Esophagus muscularis mucosa (tissue), 4 donors: ENCODE measurements around the gene SHISA4. TPM values are rescaled to one million over a fixed set of nuclear protein-coding genes. Genes with fewer than 3 reads are reported as not detected.
A peak's percentile ranks its signal among the peaks of the same experiment; 100 is the strongest.

ENCODE experiments used
- DNase-seq: peaks from one replicate; pipeline ENCODE4 v3.0.0-alpha.2; 2017; ENCODE audit errors: extremely low spot score
- H3K27ac ChIP-seq, 4 donors: fragments of 200-600 bp; sonication (generic); replicated peaks in 1 of 4; 1 replicate in 3 of 4; 2 replicates in 1 of 4; pipeline ENCODE4 v1.5.1; 2016 to 2019; ENCODE audit warnings: mild to moderate bottlenecking in 1 of 4
- H3K27me3 ChIP-seq, 4 donors: fragments of 200-600 bp; sonication (generic); one replicate each; pipeline versions ENCODE4 v1.5.1 to v1.6.0; 2016 to 2019
- H3K36me3 ChIP-seq, 4 donors: fragments of 200-600 bp; sonication (generic); one replicate each; pipeline ENCODE4 v1.5.1; 2016 to 2019
- H3K4me1 ChIP-seq, 4 donors: fragments of 200-600 bp; sonication (generic); one replicate each; pipeline ENCODE4 v1.5.1; 2016 to 2019
- H3K4me3 ChIP-seq, 4 donors: fragments of 200-600 bp; sonication (generic); 1 replicate in 2 of 4; 2 replicates in 2 of 4; pipeline ENCODE4 v1.5.1; 2016 to 2019; ENCODE audit warnings: mild to moderate bottlenecking in 4 of 4, moderate library complexity in 1 of 4
- H3K9me3 ChIP-seq, 4 donors: fragments of 200-600 bp; sonication (generic); 1 replicate in 3 of 4; 2 replicates in 1 of 4; pipeline ENCODE4 v1.5.1; 2016 to 2019
- EP300 ChIP-seq: sonication (generic); formaldehyde crosslinking; IDR thresholded peaks from one replicate; pipeline ENCODE4 v1.6.1; 2017; ENCODE audit warnings: antibody characterized with exemption
- POLR2A ChIP-seq: fragments of 450-650 bp; IDR thresholded peaks from one replicate; pipeline ENCODE4 v1.6.1; 2017; ENCODE audit warnings: antibody characterized with exemption, moderate library complexity, mild to moderate bottlenecking, low read depth
- POLR2AphosphoS5 ChIP-seq, 2 donors: sonication (generic); formaldehyde crosslinking; IDR thresholded peaks; one replicate each; pipeline ENCODE4 v1.6.1; 2017; ENCODE audit warnings: antibody characterized with exemption in 2 of 2
- WGBS: methylation state at CpG from one replicate; pipeline ENCODE4 v1.1.5; 2018; 5-methylcytosine and 5-hydroxymethylcytosine counted together
- intact Hi-C: fragments of 100-400 bp; cut with DNase I; formaldehyde crosslinking; loops from one replicate; pipeline ENCODE4 v1.15.1; 2023
- total RNA-seq, 4 donors: library from RNA; depleted of rRNA; stranded (reverse); fragments of >200 nt; gene quantifications; one replicate each; pipeline versions ENCODE4 v1.1.0 to v1.2.1, GENCODE V29; 2016
- TF ChIP-seq, protein P1 (sequence below), 3 experiments: fragments of 200-600 bp in 2 of 3; fragments of 450-650 bp in 1 of 3; sonication (generic) in 2 of 3; IDR thresholded peaks; one replicate each; pipeline ENCODE4 v1.5.1; 2017 to 2019; ENCODE audit warnings: antibody characterized with exemption in 3 of 3, mild to moderate bottlenecking in 2 of 3, moderate library complexity in 1 of 3

Gene SHISA4
- total RNA-seq, 4 donors from 2014 or later: 20.3 to 31.0 (median 28.5) TPM

DNA sequence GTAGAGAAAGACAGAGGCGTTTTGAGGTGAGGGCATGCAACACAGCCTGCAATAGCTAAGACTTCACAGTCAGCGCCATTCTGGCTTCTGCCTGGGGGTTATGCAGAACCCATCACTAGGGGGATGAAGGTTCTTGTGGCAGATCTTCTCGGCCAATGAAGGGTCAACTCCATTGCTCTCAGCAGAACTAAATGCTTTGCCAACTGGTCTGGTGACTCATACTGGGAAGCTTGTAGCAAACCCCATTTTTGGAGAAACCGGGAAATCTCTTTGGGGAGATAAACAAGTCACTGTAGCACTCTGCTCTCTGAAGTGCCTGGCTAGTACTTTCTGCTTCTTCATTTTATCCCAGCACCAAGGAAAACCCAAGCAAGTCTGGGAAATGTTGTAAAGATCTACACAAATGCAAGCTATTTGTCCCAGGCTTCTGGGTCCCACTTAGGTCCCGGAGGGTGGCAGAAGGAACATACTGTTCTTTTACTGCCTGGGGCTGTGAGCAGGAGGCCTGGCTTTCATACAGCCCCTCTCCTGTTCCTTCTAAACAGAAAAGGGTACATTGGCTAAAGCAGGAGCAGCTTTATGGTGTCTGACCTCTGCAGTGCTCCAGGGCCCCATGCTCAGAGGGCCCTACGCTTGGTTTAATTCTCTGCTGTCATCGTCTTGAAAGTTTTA, 28.8 kb downstream of the SHISA4 start:
- peaks cover 0 to 23% (median 6%) of the 10 kb centered on the region in 4 donors for H3K36me3 ChIP-seq
- H3K4me3 ChIP-seq: peak overlapping the region; percentile 11 to 45 (median 20)
- no peaks in the 10 kb centered on the region for H3K9me3 ChIP-seq
- intact Hi-C loops: loop anchor here (2.0 kb wide), 1 partner anchor 21 kb away; no protein-coding TSS in a partner anchor
- 33% methylated on average over 7 of the region's 7 CpGs for WGBS
- TF ChIP-seq EP300: peak; percentile 80
- TF ChIP-seq, protein P1, sequence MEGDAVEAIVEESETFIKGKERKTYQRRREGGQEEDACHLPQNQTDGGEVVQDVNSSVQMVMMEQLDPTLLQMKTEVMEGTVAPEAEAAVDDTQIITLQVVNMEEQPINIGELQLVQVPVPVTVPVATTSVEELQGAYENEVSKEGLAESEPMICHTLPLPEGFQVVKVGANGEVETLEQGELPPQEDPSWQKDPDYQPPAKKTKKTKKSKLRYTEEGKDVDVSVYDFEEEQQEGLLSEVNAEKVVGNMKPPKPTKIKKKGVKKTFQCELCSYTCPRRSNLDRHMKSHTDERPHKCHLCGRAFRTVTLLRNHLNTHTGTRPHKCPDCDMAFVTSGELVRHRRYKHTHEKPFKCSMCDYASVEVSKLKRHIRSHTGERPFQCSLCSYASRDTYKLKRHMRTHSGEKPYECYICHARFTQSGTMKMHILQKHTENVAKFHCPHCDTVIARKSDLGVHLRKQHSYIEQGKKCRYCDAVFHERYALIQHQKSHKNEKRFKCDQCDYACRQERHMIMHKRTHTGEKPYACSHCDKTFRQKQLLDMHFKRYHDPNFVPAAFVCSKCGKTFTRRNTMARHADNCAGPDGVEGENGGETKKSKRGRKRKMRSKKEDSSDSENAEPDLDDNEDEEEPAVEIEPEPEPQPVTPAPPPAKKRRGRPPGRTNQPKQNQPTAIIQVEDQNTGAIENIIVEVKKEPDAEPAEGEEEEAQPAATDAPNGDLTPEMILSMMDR (IDR thresholded peaks at IDR 0.05): no peak
- peak; percentile 59 to 78 for TF ChIP-seq POLR2AphosphoS5 (IDR thresholded peaks at IDR 0.05)
- TF ChIP-seq POLR2A: no peak
- H3K27ac ChIP-seq: peak overlapping the region; percentile 91 to 95 (median 94)
- no peak for DNase-seq
- H3K27me3 ChIP-seq: peaks cover 0 to 3% (median 0%) of the 10 kb centered on the region in 4 donors
- H3K4me1 ChIP-seq: peaks cover 35 to 100% (median 100%) of the 10 kb centered on the region in 4 donors

DNA sequence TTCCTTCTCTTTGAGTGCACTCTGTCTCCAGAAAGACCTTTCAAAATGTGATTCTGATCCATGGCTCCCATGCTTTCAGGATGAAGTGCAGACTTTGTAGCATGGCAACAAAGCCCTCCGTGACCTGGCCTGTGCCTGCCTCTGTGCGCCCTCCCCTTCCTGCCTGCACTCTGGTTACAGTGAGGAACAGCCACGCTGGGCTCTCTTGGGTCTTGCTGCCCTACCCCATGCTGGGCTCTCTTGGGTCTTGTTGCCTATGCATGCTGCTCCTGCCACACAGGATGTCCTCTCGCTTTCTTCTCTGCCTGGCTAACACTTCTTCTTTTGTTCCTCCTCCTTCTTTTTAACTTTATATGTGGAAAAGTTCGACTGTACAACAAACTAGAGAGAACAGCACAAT, 29.6 kb downstream of the SHISA4 start:
- TF ChIP-seq, protein P1 (IDR thresholded peaks at IDR 0.05): no peak
- TF ChIP-seq POLR2A: no peak
- no peak for TF ChIP-seq POLR2AphosphoS5 (IDR thresholded peaks at IDR 0.05)
- TF ChIP-seq EP300: no peak
- H3K9me3 ChIP-seq: no peaks in the 10 kb centered on the region
- peaks cover 35 to 100% (median 100%) of the 10 kb centered on the region in 4 donors for H3K4me1 ChIP-seq
- peak overlapping the region in 3 of 4 donors; percentile 5 to 25 (median 17) for H3K4me3 ChIP-seq
- H3K27ac ChIP-seq: peak overlapping the region; percentile 91 to 95 (median 94)
- H3K27me3 ChIP-seq: peaks cover 0 to 3% (median 0%) of the 10 kb centered on the region in 4 donors
- H3K36me3 ChIP-seq: peaks cover 0 to 28% (median 10%) of the 10 kb centered on the region in 4 donors
- 42% methylated on average over 5 of the region's 5 CpGs for WGBS
- DNase-seq: no peak
- intact Hi-C loops: no loop called here

DNA sequence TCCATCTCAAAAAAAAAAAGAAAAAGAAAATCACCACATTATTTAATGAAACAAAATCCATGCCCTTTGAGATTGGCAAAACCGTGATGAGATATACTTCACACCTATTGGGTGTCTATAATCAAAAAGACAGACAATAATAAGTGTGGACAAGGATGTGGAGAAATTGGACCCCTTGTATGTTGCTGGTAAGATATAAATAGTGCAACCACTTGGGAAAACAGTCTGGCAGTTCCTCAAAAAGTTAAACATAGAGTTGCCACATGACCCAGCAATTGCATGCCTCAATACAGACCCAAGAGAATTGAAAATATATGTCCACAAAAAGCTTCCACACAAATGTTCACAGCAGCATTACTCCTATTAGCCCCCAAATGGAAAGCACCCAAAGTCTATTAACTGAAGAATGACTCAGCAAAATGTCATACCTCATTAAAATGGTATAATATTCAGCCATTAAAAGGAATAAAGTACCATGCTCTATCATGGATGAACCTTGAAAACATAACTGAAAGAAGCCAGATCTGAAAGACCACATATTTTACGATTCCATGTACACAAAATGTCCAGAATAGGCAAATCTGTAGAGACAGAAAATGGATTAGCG, 33.4 kb downstream of the SHISA4 start:
- intact Hi-C loops: no loop called here
- H3K9me3 ChIP-seq: no peaks in the 10 kb centered on the region

DNA sequence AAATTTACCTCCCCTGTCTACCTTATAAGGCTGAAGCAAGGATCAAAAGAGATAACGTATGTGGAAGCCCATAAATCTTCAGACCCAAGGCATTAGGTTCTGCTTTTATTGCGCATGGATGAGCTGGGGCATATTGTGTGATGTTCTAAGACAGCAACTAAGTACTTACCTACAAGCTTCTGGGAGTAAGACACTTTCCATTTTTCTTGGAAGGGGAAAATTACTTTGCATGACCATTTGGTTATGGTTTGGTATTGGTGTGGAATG, 36.5 kb downstream of the SHISA4 start:
- Histone ChIP-seq H3K27me3 (no peaks in the 10 kb centered on the region), H3K4me1 (peaks cover 5 to 100% (median 96%) of the 10 kb centered on the region in 4 donors), H3K36me3 (peaks cover 0 to 50% (median 18%) of the 10 kb centered on the region in 4 donors), H3K27ac (peak overlapping the region; percentile 66 to 95 (median 86)), H3K9me3 (no peaks in the 10 kb centered on the region), H3K4me3 (no peak overlapping the region)
- intact Hi-C loops: no loop called here
- TF ChIP-seq EP300: no peak
- TF ChIP-seq, protein P1 (IDR thresholded peaks at IDR 0.05): no peak
- no peak for TF ChIP-seq POLR2AphosphoS5 (IDR thresholded peaks at IDR 0.05)
- TF ChIP-seq POLR2A: no peak
- no peak for DNase-seq
- 51% methylated on average over 2 of the region's 2 CpGs for WGBS

More for the DNA sequence above, 33.4 kb downstream of the SHISA4 start:
- no peak for DNase-seq
- Histone ChIP-seq H3K4me1 (peaks cover 24 to 100% (median 96%) of the 10 kb centered on the region in 4 donors), H3K4me3 (no peak overlapping the region), H3K27ac (peak overlapping the region; percentile 91 to 95 (median 94)), H3K36me3 (peaks cover 0 to 28% (median 14%) of the 10 kb centered on the region in 4 donors), H3K27me3 (no peaks in the 10 kb centered on the region)
- TF ChIP-seq EP300: no peak
- WGBS: 79% methylated on average over 3 of the region's 3 CpGs

DNA sequence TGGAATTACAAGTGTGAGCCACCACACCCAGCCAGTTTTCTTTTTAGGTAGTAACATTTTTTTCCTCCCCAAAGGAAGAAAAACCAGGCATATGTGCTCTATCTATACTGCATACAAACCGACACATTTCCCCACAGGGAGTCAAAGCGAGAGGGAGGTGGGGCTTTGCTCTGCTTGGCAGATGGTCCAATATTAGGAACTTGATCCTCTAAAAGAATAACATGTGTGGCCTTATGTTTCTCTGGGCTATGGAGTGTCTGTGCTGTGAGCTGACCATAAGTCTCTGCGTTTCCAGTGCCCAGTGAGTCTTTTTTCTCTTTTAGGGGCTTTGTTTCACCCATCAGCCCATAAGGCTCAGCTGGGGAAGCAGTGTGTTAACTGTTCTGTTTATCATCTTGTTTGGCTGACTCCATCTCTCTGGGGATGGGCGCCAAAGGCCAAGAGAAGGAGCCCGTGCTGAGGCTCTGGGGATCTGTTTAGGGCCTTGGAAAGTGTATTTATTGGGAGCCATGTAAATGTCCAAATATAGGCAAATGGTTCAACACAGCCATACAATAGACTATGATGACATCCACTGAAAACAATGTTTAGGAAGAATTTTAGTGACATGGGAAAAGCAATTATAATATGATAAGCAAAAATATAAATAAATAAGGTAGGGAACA, 37.4 kb downstream of the SHISA4 start:
- H3K9me3 ChIP-seq: no peaks in the 10 kb centered on the region
- TF ChIP-seq, protein P1 (IDR thresholded peaks at IDR 0.05): no peak
- TF ChIP-seq POLR2A (no peak), POLR2AphosphoS5 (IDR thresholded peaks at IDR 0.05) (peak in 1 of 2 donors; percentile 39), EP300 (no peak)
- H3K27me3 ChIP-seq: no peaks in the 10 kb centered on the region
- H3K36me3 ChIP-seq: peaks cover 0 to 50% (median 20%) of the 10 kb centered on the region in 4 donors
- 44% methylated on average over 5 of the region's 5 CpGs for WGBS
- H3K4me1 ChIP-seq: peaks cover 0 to 100% (median 96%) of the 10 kb centered on the region in 4 donors
- no peak for DNase-seq
- peak overlapping the region; percentile 66 to 95 (median 86) for H3K27ac ChIP-seq
- H3K4me3 ChIP-seq: no peak overlapping the region
- intact Hi-C loops: no loop called here
